ENCODE results near the gene PIGU. TPM values are rescaled to one million over a fixed set of nuclear protein-coding genes. Genes with fewer than 3 reads are reported as not detected.

PIGU gene
- total and polyA plus RNA-seq, 2 of the 13 experiments (the other 11 are each of a cell fraction or from before 2014, with no cell fraction given) = 45.5 to 231 TPM

GRCh38 chr20:34514897-34515483 lies 161.9 kb downstream of the PIGU start:
- peak overlapping the region; percentile 80 for H3K27ac ChIP-seq (ENCODE audit: extremely low read length, insufficient read depth, low read length)
- in situ Hi-C loops (cut with HindIII; ENCODE audit: extremely low pct_ligation_motif_present, low pct_unique_long_range_greater_than_20kb) (loop anchor here (5.0 kb wide), 1 partner anchor 203 kb away; no protein-coding TSS in a partner anchor), intact Hi-C loops (cut with micrococcal nuclease; ENCODE audit: unreplicated experiment) (no loop called here)
- H3K9ac ChIP-seq (ENCODE audit: insufficient read depth, low read depth, low read length) = peak overlapping the region; percentile 86
- FAIRE-seq = peak; percentile 15
- ChIA-PET POLR2A (interaction anchor here (0.7 to 3.8 kb wide), 20 partner anchors 9 to 299 kb away, joined by 3 to 57 read pairs (median 4); partner anchors contain the start of genes AHCY, ITCH and PIGU), CTCF (ENCODE audit: low intra/inter-chr PET ratio, low total read pairs) (no interaction called here)
- H3K4me2 ChIP-seq (ENCODE audit: low read depth, low read length) = peak overlapping the region; percentile 84
- H3K9me3 ChIP-seq (ENCODE audit: low read length) = no peaks in the 10 kb centered on the region
- peaks cover 41% of the 10 kb centered on the region for H3K79me2 ChIP-seq (ENCODE audit: insufficient read depth, low read length)
- peaks cover 14% of the 10 kb centered on the region for H4K20me1 ChIP-seq (ENCODE audit: insufficient read depth, low read length)
- peaks cover 74% of the 10 kb centered on the region for H3K4me1 ChIP-seq (ENCODE audit: insufficient read depth, low read length)
- no peak; the same call in 2 of the 3 replicates for ATAC-seq
- no peaks in the 10 kb centered on the region; a peak in 1 of 5 replicates for H3K27me3 ChIP-seq (ENCODE audit: control insufficient read depth in 1 of 2, insufficient read depth in 2 of 2, low read length in 2 of 2)
- peak overlapping the region; percentile 85 to 89 (median 87) for H3K4me3 ChIP-seq (replicated peaks in 1 of 3; ENCODE audit: insufficient read depth in 1 of 3, low read depth in 2 of 3, low read length in 3 of 3)
- H3K36me3 ChIP-seq (replicated peaks in 1 of 2; ENCODE audit: control insufficient read depth in 1 of 2, insufficient read depth in 2 of 2, low read length in 2 of 2) = peaks cover 0 to 8% of the 10 kb centered on the region in 2 experiments; a peak in 3 of 5 replicates
- 39% methylated on average over 19 of the region's 19 CpGs for WGBS (ENCODE audit: low lambda C conversion rate)
- H2AFZ ChIP-seq (ENCODE audit: low read length) = no peak overlapping the region
- BruUV-seq (replicated peaks) = no TSS peak
- no peak for DNase-seq (ENCODE audit: low spot score)
- peak; percentile 61; the same call in 1 of the 2 replicates for TF ChIP-seq ZNF12 (CRISPR knock-in tag; IDR thresholded peaks at IDR 0.05)
- TF ChIP-seq MXD1 (CRISPR knock-in tag; IDR thresholded peaks at IDR 0.05) = no peak
- 0 out of 2 replicates have a peak, but pooled peaks have one; percentile 27 for TF ChIP-seq DRAP1 (CRISPR knock-in tag; IDR thresholded peaks at IDR 0.05)
- TF ChIP-seq GLMP (CRISPR knock-in tag; IDR thresholded peaks at IDR 0.05; ENCODE audit: borderline replicate concordance) = no peak
- peak; percentile 4; the same call in 1 of the 2 replicates for TF ChIP-seq ZNF414 (CRISPR knock-in tag; IDR thresholded peaks at IDR 0.05)
- 0 out of 2 replicates have a peak, but pooled peaks have one; percentile 2 for TF ChIP-seq ZNF136 (CRISPR knock-in tag; IDR thresholded peaks at IDR 0.05; ENCODE audit: low read depth)
- TF ChIP-seq ZNF761 (CRISPR knock-in tag; conservative IDR thresholded peaks at IDR 0.05) = 0 out of 2 replicates have a peak, but pooled peaks have one; percentile 36
- peak; percentile 22; the same call in 1 of the 2 replicates for TF ChIP-seq TMF1 (CRISPR knock-in tag; IDR thresholded peaks at IDR 0.05; ENCODE audit: low read depth)
- TF ChIP-seq ZNF431 (CRISPR knock-in tag; IDR thresholded peaks at IDR 0.05; ENCODE audit: borderline replicate concordance, low read depth) = 0 out of 2 replicates have a peak, but pooled peaks have one; percentile 8
- TF ChIP-seq EP300 (IDR thresholded peaks at IDR 0.05; ENCODE audit: low read depth in 2 of 2, low read length in 2 of 2) = no peak
- peak; percentile 30 for TF ChIP-seq EP300 (CRISPR knock-in tag; IDR thresholded peaks at IDR 0.05; ENCODE audit: borderline replicate concordance)
- TF ChIP-seq ZFY (CRISPR knock-in tag; IDR thresholded peaks at IDR 0.05) = peak; percentile 65
- peak; percentile 22; the same call in 1 of the 2 replicates for TF ChIP-seq CCDC6 (CRISPR knock-in tag; IDR thresholded peaks at IDR 0.05)
- peak; percentile 26; the same call in 1 of the 2 replicates for TF ChIP-seq KLF9 (CRISPR knock-in tag; IDR thresholded peaks at IDR 0.05; ENCODE audit: low read depth)
- TF ChIP-seq DBP (CRISPR knock-in tag; IDR thresholded peaks at IDR 0.05; ENCODE audit: not compliant biosample characterization) = peak; percentile 38
- TF ChIP-seq GLI4 (CRISPR knock-in tag; IDR thresholded peaks at IDR 0.05; ENCODE audit: borderline replicate concordance) = no peak
- no peak for TF ChIP-seq KAT8 (CRISPR knock-in tag; IDR thresholded peaks at IDR 0.05)
- TF ChIP-seq ZNF34 (CRISPR knock-in tag; IDR thresholded peaks at IDR 0.05; ENCODE audit: borderline replicate concordance) = peak; percentile 80; the same call in 1 of the 2 replicates
- TF ChIP-seq REXO4 (CRISPR knock-in tag; IDR thresholded peaks at IDR 0.05; ENCODE audit: borderline replicate concordance) = 0 out of 2 replicates have a peak, but pooled peaks have one; percentile 64
- peak; percentile 30; the same call in 1 of the 2 replicates for TF ChIP-seq RAD21 (CRISPR knock-in tag; IDR thresholded peaks at IDR 0.05)
